ENCODE data around the gene ZCCHC10. TPM values are rescaled to one million over a fixed set of nuclear protein-coding genes. Genes with fewer than 3 reads are reported as not detected.
"Not testable (repeated sequence)": the region's sequence is repeated elsewhere in the genome, so short reads cannot be mapped to it uniquely, and the experiment has no call there.

The ZCCHC10 gene
- total RNA-seq, 2 experiments from 2014 or later: 31.2 to 33.5 TPM

GRCh38 chr5:133051061-133051541 is 24.8 kb upstream of the ZCCHC10 start:
- H3K4me3 Mint-ChIP-seq: peak overlapping the region; percentile 97
- H3K27ac Mint-ChIP-seq: peak overlapping the region; percentile 99
- H3K36me3 Mint-ChIP-seq: peaks cover 32% of the 10 kb centered on the region
- no peaks in the 10 kb centered on the region for H3K27me3 Mint-ChIP-seq
- DNase-seq: no peak
- H3K4me1 Mint-ChIP-seq: peaks cover 26% of the 10 kb centered on the region
- H3K9me3 Mint-ChIP-seq: no peaks in the 10 kb centered on the region

GRCh38 chr5:133050521-133050920 is 24.2 kb upstream of the ZCCHC10 start:
- no peaks in the 10 kb centered on the region for H3K27me3 Mint-ChIP-seq
- DNase-seq: no peak
- H3K4me1 Mint-ChIP-seq: peaks cover 20% of the 10 kb centered on the region
- H3K4me3 Mint-ChIP-seq: peak overlapping the region; percentile 97
- H3K27ac Mint-ChIP-seq: peak overlapping the region; percentile 99
- H3K36me3 Mint-ChIP-seq: peaks cover 27% of the 10 kb centered on the region
- H3K9me3 Mint-ChIP-seq: no peaks in the 10 kb centered on the region

- H3K36me3 Mint-ChIP-seq: peaks cover 19% of the 10 kb centered on the region
- H3K4me3 Mint-ChIP-seq: no peak overlapping the region
- H3K27ac Mint-ChIP-seq: peak overlapping the region; percentile 65
Measured at GRCh38 chr5:133049726-133050048, 23.3 kb upstream of the ZCCHC10 start.

GRCh38 chr5:133048993-133049725 is 22.8 kb upstream of the ZCCHC10 start:
- H3K4me3 Mint-ChIP-seq: no peak overlapping the region
- H3K36me3 Mint-ChIP-seq: peaks cover 15% of the 10 kb centered on the region
- DNase-seq: no peak
- H3K4me1 Mint-ChIP-seq: peaks cover 10% of the 10 kb centered on the region
- no peaks in the 10 kb centered on the region for H3K9me3 Mint-ChIP-seq
- peak overlapping the region; percentile 65 for H3K27ac Mint-ChIP-seq
- H3K27me3 Mint-ChIP-seq: no peaks in the 10 kb centered on the region

More at GRCh38 chr5:133049726-133050048, 23.3 kb upstream of the ZCCHC10 start:
- Mint-ChIP-seq H3K27me3 (no peaks in the 10 kb centered on the region), H3K4me1 (peaks cover 13% of the 10 kb centered on the region), H3K9me3 (no peaks in the 10 kb centered on the region)
- no peak for DNase-seq

GRCh38 chr5:133047404-133047803 is 21.1 kb upstream of the ZCCHC10 start:
- Mint-ChIP-seq H3K9me3 (no peaks in the 10 kb centered on the region), H3K36me3 (peaks cover 1% of the 10 kb centered on the region), H3K4me1 (peaks cover 8% of the 10 kb centered on the region), H3K27ac (no peak overlapping the region), H3K27me3 (no peaks in the 10 kb centered on the region), H3K4me3 (no peak overlapping the region)
- DNase-seq: no peak

- not testable (repeated sequence) for H3K4me3 Mint-ChIP-seq, H3K36me3 Mint-ChIP-seq, DNase-seq, H3K4me1 Mint-ChIP-seq, H3K9me3 Mint-ChIP-seq, H3K27me3 Mint-ChIP-seq
- peak overlapping the region; percentile 27 for H3K27ac Mint-ChIP-seq
Measured at GRCh38 chr5:133046560-133046959, 20.2 kb upstream of the ZCCHC10 start.

- Mint-ChIP-seq H3K27me3 (no peaks in the 10 kb centered on the region), H3K36me3 (no peaks in the 10 kb centered on the region), H3K4me1 (peaks cover 2% of the 10 kb centered on the region), H3K27ac (no peak overlapping the region), H3K4me3 (no peak overlapping the region), H3K9me3 (no peaks in the 10 kb centered on the region)
- no peak for DNase-seq
Measured at GRCh38 chr5:133041910-133042309, 15.6 kb upstream of the ZCCHC10 start.

- no peak for DNase-seq
- Mint-ChIP-seq H3K27me3 (peaks cover 2% of the 10 kb centered on the region), H3K4me1 (peaks cover 2% of the 10 kb centered on the region), H3K9me3 (no peaks in the 10 kb centered on the region), H3K27ac (no peak overlapping the region), H3K4me3 (no peak overlapping the region), H3K36me3 (no peaks in the 10 kb centered on the region)
Measured at GRCh38 chr5:133041157-133041784, 14.9 kb upstream of the ZCCHC10 start.

GRCh38 chr5:133036677-133037076 is 10.3 kb upstream of the ZCCHC10 start:
- H3K4me3 Mint-ChIP-seq, H3K36me3 Mint-ChIP-seq, DNase-seq, H3K27ac Mint-ChIP-seq, H3K4me1 Mint-ChIP-seq, H3K27me3 Mint-ChIP-seq, H3K9me3 Mint-ChIP-seq: not testable (repeated sequence)

- no peak overlapping the region for H3K4me3 Mint-ChIP-seq
- no peak overlapping the region for H3K27ac Mint-ChIP-seq
- H3K4me1 Mint-ChIP-seq: no peaks in the 10 kb centered on the region
- H3K36me3 Mint-ChIP-seq: no peaks in the 10 kb centered on the region
- H3K27me3 Mint-ChIP-seq: peaks cover 5% of the 10 kb centered on the region
- H3K9me3 Mint-ChIP-seq: no peaks in the 10 kb centered on the region
- DNase-seq: no peak
Measured at GRCh38 chr5:133035224-133035623, 8.9 kb upstream of the ZCCHC10 start.

GRCh38 chr5:133034064-133034463 is 7.7 kb upstream of the ZCCHC10 start:
- H3K4me3 Mint-ChIP-seq: no peak overlapping the region
- no peak for DNase-seq
- H3K27me3 Mint-ChIP-seq: peaks cover 5% of the 10 kb centered on the region
- no peaks in the 10 kb centered on the region for H3K9me3 Mint-ChIP-seq
- H3K27ac Mint-ChIP-seq: no peak overlapping the region
- no peaks in the 10 kb centered on the region for H3K36me3 Mint-ChIP-seq
- H3K4me1 Mint-ChIP-seq: no peaks in the 10 kb centered on the region

- H3K36me3 Mint-ChIP-seq: no peaks in the 10 kb centered on the region
- DNase-seq: no peak
- no peaks in the 10 kb centered on the region for H3K4me1 Mint-ChIP-seq
- no peaks in the 10 kb centered on the region for H3K9me3 Mint-ChIP-seq
- H3K27ac Mint-ChIP-seq: no peak overlapping the region
- no peak overlapping the region for H3K4me3 Mint-ChIP-seq
- peaks cover 5% of the 10 kb centered on the region for H3K27me3 Mint-ChIP-seq
Measured at GRCh38 chr5:133032852-133033742, 6.7 kb upstream of the ZCCHC10 start.

- H3K36me3 Mint-ChIP-seq: peaks cover 2% of the 10 kb centered on the region
- H3K9me3 Mint-ChIP-seq: peaks cover 2% of the 10 kb centered on the region
- no peak for DNase-seq
- H3K27ac Mint-ChIP-seq: no peak overlapping the region
- H3K4me3 Mint-ChIP-seq: no peak overlapping the region
- peaks cover 5% of the 10 kb centered on the region for H3K4me1 Mint-ChIP-seq
- H3K27me3 Mint-ChIP-seq: no peaks in the 10 kb centered on the region
Measured at GRCh38 chr5:133030343-133031005, 4.1 kb upstream of the ZCCHC10 start.

GRCh38 chr5:133029416-133029815 is 3.1 kb upstream of the ZCCHC10 start:
- Mint-ChIP-seq H3K27ac (no peak overlapping the region), H3K9me3 (peaks cover 3% of the 10 kb centered on the region), H3K27me3 (no peaks in the 10 kb centered on the region), H3K4me1 (peaks cover 6% of the 10 kb centered on the region), H3K4me3 (no peak overlapping the region), H3K36me3 (peaks cover 5% of the 10 kb centered on the region)
- DNase-seq: no peak

Measured in activated naive CD8-positive, alpha-beta T cell treated with anti-CD3 and anti-CD28 coated beads for 36 hours (primary cell).